Diencephalon (tissue), 1 donor: ENCODE results near the gene ACBD6. TPM values are rescaled to one million over a fixed set of nuclear protein-coding genes. Genes with fewer than 3 reads are reported as not detected.

Source experiments
- small RNA-seq: library from RNA; depleted of rRNA; stranded (forward); fragments of <200 nt; gene quantifications from one replicate; pipeline ENCODE3, GENCODE V24; 2014
- total RNA-seq: library from RNA; depleted of rRNA; stranded (reverse); fragments of >200 nt; gene quantifications from one replicate; pipeline ENCODE4 v1.2.3, GENCODE V29; 2014

The ACBD6 gene, protein sequence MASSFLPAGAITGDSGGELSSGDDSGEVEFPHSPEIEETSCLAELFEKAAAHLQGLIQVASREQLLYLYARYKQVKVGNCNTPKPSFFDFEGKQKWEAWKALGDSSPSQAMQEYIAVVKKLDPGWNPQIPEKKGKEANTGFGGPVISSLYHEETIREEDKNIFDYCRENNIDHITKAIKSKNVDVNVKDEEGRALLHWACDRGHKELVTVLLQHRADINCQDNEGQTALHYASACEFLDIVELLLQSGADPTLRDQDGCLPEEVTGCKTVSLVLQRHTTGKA
- 55.1 TPM for total RNA-seq

DNA sequence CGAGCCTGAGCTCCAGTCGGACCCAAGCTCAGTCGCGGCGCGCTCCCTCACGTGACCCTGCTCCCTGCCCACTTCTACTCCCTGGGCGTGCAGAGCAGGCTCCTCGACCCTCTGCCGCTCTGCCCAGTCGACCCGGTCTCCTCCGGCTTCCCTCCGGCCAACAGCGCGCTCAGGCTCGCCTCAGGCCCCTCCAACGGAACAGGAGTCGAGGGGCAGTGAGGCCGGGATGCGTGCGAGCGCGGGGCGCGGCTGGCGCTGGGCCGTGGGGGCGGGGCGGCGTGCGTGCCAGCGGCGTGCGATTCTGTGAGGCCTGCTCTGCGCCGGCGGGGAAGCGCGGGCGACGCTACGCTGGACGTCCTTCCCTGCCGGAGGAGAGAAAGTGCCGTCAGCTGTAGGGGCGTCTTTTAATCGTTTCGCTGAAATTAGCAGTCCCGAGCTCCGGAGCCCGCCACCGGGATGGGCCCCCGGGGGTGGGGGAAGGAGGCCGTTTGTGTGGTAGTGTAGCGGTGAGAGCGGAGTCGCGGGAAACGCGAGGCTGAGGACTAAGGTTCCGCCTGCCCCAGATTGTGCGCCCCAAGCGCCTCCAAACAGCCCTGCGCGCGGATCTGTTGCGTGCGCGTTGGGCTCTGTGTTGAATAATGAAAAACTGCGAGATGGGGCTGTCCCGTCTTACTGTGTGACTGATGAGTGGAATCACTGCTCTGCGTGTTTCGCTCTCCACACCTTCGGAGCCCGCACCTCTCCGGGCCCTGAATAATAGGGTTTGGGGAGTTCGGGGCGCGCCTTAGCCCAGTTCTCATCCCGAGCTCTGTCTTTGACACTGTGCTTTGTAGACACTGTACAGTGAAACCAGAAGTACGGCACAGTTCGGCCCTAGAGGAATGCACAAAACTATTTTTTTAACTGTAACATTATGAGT is at the start of gene ACBD6:
Gene ACBD6 (minus strand): TSS at position 217 of the 919 bp plus-strand sequence. CDS start 311 bp downstream, outside the sequence.

Small RNA genes within 50 kb of the gene (small RNA-seq; reads per million reads assigned to genes)
- not detected for gene MIR3121
- not detected for gene RF00019

Other genes starting within 250 kb of the ACBD6 start
- gene OVAAL, start 56.4 kb upstream of the ACBD6 start, total RNA-seq: not detected
- gene XPR1, start 129.4 kb upstream of the ACBD6 start, total RNA-seq: 315 TPM